ENCODE measurements around the gene DNAJC4.

DNA sequence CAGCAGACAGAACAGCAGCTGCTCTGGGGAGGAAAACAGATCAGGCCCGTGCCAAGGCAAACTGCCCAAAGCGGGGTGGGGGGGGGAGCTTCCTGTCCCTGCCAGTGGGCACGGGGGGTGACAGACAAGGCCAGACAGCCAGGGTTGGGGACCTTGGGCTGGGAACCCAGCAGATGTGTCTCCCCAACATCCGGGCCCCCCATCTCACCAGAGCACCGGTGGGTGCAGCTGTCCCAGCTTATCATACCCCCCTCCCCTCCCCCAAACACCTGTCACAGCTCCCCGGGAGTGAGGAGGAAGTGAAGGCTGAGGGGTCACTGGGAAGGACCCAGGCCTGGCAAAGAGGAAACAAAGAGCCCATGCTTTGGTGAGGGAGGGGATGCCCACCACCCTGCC is 15.1 kb downstream of the DNAJC4 start:
- TF ChIP-seq, protein P1, sequence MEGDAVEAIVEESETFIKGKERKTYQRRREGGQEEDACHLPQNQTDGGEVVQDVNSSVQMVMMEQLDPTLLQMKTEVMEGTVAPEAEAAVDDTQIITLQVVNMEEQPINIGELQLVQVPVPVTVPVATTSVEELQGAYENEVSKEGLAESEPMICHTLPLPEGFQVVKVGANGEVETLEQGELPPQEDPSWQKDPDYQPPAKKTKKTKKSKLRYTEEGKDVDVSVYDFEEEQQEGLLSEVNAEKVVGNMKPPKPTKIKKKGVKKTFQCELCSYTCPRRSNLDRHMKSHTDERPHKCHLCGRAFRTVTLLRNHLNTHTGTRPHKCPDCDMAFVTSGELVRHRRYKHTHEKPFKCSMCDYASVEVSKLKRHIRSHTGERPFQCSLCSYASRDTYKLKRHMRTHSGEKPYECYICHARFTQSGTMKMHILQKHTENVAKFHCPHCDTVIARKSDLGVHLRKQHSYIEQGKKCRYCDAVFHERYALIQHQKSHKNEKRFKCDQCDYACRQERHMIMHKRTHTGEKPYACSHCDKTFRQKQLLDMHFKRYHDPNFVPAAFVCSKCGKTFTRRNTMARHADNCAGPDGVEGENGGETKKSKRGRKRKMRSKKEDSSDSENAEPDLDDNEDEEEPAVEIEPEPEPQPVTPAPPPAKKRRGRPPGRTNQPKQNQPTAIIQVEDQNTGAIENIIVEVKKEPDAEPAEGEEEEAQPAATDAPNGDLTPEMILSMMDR (IDR thresholded peaks at IDR 0.05): no peak
- TF ChIP-seq RFX5 (IDR thresholded peaks at IDR 0.05) (no peak), FOSB (CRISPR knock-in tag; IDR thresholded peaks at IDR 0.05) (no peak), POLR2A (IDR thresholded peaks at IDR 0.05; ENCODE audit: low read length) (no peak), MAZ (IDR thresholded peaks at IDR 0.05; ENCODE audit: borderline replicate concordance, low read depth, low read length) (no peak), NR3C1 (IDR thresholded peaks at IDR 0.05) (no peak), JUNB (IDR thresholded peaks at IDR 0.05) (no peak), HOXB13 (CRISPR knock-in tag; IDR thresholded peaks at IDR 0.05; ENCODE audit: low read depth) (no peak)
- TF ChIP-seq, protein P2, sequence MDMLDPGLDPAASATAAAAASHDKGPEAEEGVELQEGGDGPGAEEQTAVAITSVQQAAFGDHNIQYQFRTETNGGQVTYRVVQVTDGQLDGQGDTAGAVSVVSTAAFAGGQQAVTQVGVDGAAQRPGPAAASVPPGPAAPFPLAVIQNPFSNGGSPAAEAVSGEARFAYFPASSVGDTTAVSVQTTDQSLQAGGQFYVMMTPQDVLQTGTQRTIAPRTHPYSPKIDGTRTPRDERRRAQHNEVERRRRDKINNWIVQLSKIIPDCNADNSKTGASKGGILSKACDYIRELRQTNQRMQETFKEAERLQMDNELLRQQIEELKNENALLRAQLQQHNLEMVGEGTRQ (IDR thresholded peaks at IDR 0.05): no peak
- TF ChIP-seq, protein P3, sequence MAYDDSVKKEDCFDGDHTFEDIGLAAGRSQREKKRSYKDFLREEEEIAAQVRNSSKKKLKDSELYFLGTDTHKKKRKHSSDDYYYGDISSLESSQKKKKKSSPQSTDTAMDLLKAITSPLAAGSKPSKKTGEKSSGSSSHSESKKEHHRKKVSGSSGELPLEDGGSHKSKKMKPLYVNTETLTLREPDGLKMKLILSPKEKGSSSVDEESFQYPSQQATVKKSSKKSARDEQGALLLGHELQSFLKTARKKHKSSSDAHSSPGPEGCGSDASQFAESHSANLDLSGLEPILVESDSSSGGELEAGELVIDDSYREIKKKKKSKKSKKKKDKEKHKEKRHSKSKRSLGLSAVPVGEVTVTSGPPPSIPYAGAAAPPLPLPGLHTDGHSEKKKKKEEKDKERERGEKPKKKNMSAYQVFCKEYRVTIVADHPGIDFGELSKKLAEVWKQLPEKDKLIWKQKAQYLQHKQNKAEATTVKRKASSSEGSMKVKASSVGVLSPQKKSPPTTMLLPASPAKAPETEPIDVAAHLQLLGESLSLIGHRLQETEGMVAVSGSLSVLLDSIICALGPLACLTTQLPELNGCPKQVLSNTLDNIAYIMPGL (CRISPR knock-in tag; IDR thresholded peaks at IDR 0.05; ENCODE audit: borderline replicate concordance): no peak
- TF ChIP-seq, protein P4, sequence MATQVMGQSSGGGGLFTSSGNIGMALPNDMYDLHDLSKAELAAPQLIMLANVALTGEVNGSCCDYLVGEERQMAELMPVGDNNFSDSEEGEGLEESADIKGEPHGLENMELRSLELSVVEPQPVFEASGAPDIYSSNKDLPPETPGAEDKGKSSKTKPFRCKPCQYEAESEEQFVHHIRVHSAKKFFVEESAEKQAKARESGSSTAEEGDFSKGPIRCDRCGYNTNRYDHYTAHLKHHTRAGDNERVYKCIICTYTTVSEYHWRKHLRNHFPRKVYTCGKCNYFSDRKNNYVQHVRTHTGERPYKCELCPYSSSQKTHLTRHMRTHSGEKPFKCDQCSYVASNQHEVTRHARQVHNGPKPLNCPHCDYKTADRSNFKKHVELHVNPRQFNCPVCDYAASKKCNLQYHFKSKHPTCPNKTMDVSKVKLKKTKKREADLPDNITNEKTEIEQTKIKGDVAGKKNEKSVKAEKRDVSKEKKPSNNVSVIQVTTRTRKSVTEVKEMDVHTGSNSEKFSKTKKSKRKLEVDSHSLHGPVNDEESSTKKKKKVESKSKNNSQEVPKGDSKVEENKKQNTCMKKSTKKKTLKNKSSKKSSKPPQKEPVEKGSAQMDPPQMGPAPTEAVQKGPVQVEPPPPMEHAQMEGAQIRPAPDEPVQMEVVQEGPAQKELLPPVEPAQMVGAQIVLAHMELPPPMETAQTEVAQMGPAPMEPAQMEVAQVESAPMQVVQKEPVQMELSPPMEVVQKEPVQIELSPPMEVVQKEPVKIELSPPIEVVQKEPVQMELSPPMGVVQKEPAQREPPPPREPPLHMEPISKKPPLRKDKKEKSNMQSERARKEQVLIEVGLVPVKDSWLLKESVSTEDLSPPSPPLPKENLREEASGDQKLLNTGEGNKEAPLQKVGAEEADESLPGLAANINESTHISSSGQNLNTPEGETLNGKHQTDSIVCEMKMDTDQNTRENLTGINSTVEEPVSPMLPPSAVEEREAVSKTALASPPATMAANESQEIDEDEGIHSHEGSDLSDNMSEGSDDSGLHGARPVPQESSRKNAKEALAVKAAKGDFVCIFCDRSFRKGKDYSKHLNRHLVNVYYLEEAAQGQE (IDR thresholded peaks at IDR 0.05): no peak

All from A549 (cell line).